Measurements from ENCODE around the gene TSHZ2. TPM values are rescaled to one million over a fixed set of nuclear protein-coding genes. Genes with fewer than 3 reads are reported as not detected.
"Not testable (repeated sequence)": the region's sequence is repeated elsewhere in the genome, so short reads cannot be mapped to it uniquely, and the experiment has no call there.

Gene TSHZ2
- total RNA-seq, 3 donors from 2014 or later: 8.1 to 19.3 (median 8.4) TPM

GRCh38 chr20:52945862-52946522 is 26.2 kb upstream of the TSHZ2 start:
- Mint-ChIP-seq H3K4me3 (no peak overlapping the region), H3K36me3 (ENCODE audit: insufficient read depth) (no peaks in the 10 kb centered on the region), H3K9me3 (no peaks in the 10 kb centered on the region), H3K4me1 (ENCODE audit: low read depth) (no peaks in the 10 kb centered on the region), H3K27me3 (ENCODE audit: low read depth) (no peaks in the 10 kb centered on the region)
- ATAC-seq (no peak), DNase-seq (no peak)

- no peaks in the 10 kb centered on the region for H3K36me3 Mint-ChIP-seq (ENCODE audit: insufficient read depth)
- H3K27me3 Mint-ChIP-seq (ENCODE audit: low read depth): no peaks in the 10 kb centered on the region
- H3K4me1 Mint-ChIP-seq (ENCODE audit: low read depth): no peaks in the 10 kb centered on the region
- ATAC-seq (no peak), DNase-seq (no peak)
- H3K4me3 Mint-ChIP-seq: no peak overlapping the region
- H3K9me3 Mint-ChIP-seq: no peaks in the 10 kb centered on the region
Measured at GRCh38 chr20:52948491-52948890, 23.7 kb upstream of the TSHZ2 start.

GRCh38 chr20:52953020-52953419 is 19.1 kb upstream of the TSHZ2 start:
- no peaks in the 10 kb centered on the region for H3K36me3 Mint-ChIP-seq (ENCODE audit: insufficient read depth)
- no peaks in the 10 kb centered on the region for H3K27me3 Mint-ChIP-seq (ENCODE audit: low read depth)
- ATAC-seq (no peak), DNase-seq (no peak)
- no peak overlapping the region for H3K4me3 Mint-ChIP-seq
- no peaks in the 10 kb centered on the region for H3K9me3 Mint-ChIP-seq
- no peaks in the 10 kb centered on the region for H3K4me1 Mint-ChIP-seq (ENCODE audit: low read depth)

- Mint-ChIP-seq H3K4me1 (ENCODE audit: low read depth) (peaks cover 2% of the 10 kb centered on the region), H3K4me3 (no peak overlapping the region), H3K9me3 (no peaks in the 10 kb centered on the region), H3K36me3 (ENCODE audit: insufficient read depth) (no peaks in the 10 kb centered on the region), H3K27me3 (ENCODE audit: low read depth) (no peaks in the 10 kb centered on the region)
- DNase-seq: no peak
- no peak for ATAC-seq
Measured at GRCh38 chr20:52954849-52955248, 17.3 kb upstream of the TSHZ2 start.

- no peaks in the 10 kb centered on the region for H3K36me3 Mint-ChIP-seq (ENCODE audit: insufficient read depth)
- DNase-seq (no peak), ATAC-seq (no peak)
- peaks cover 2% of the 10 kb centered on the region for H3K4me1 Mint-ChIP-seq (ENCODE audit: low read depth)
- H3K4me3 Mint-ChIP-seq: no peak overlapping the region
- no peaks in the 10 kb centered on the region for H3K27me3 Mint-ChIP-seq (ENCODE audit: low read depth)
- H3K9me3 Mint-ChIP-seq: no peaks in the 10 kb centered on the region
Measured at GRCh38 chr20:52958211-52958610, 13.9 kb upstream of the TSHZ2 start.

- no peaks in the 10 kb centered on the region for H3K36me3 Mint-ChIP-seq (ENCODE audit: insufficient read depth)
- DNase-seq: no peak
- no peaks in the 10 kb centered on the region for H3K9me3 Mint-ChIP-seq
- no peak overlapping the region for H3K4me3 Mint-ChIP-seq
- no peak for ATAC-seq
- H3K27me3 Mint-ChIP-seq (ENCODE audit: low read depth): no peaks in the 10 kb centered on the region
- peaks cover 2% of the 10 kb centered on the region for H3K4me1 Mint-ChIP-seq (ENCODE audit: low read depth)
Measured at GRCh38 chr20:52959125-52959524, 13.0 kb upstream of the TSHZ2 start.

GRCh38 chr20:52962183-52962582 is 10.0 kb upstream of the TSHZ2 start:
- H3K4me3 Mint-ChIP-seq: no peak overlapping the region
- no peaks in the 10 kb centered on the region for H3K36me3 Mint-ChIP-seq (ENCODE audit: insufficient read depth)
- ATAC-seq (no peak), DNase-seq (no peak)
- peaks cover 6% of the 10 kb centered on the region for H3K27me3 Mint-ChIP-seq (ENCODE audit: low read depth)
- peaks cover 2% of the 10 kb centered on the region for H3K4me1 Mint-ChIP-seq (ENCODE audit: low read depth)
- H3K9me3 Mint-ChIP-seq: no peaks in the 10 kb centered on the region

GRCh38 chr20:52963131-52963530 is 9.0 kb upstream of the TSHZ2 start:
- no peak overlapping the region for H3K4me3 Mint-ChIP-seq
- H3K27me3 Mint-ChIP-seq (ENCODE audit: low read depth): peaks cover 8% of the 10 kb centered on the region
- peaks cover 4% of the 10 kb centered on the region for H3K4me1 Mint-ChIP-seq (ENCODE audit: low read depth)
- ATAC-seq: no peak
- no peaks in the 10 kb centered on the region for H3K9me3 Mint-ChIP-seq
- no peaks in the 10 kb centered on the region for H3K36me3 Mint-ChIP-seq (ENCODE audit: insufficient read depth)
- no peak for DNase-seq

- Mint-ChIP-seq H3K4me1 (ENCODE audit: low read depth) (peaks cover 3% of the 10 kb centered on the region), H3K36me3 (ENCODE audit: insufficient read depth) (no peaks in the 10 kb centered on the region), H3K9me3 (no peaks in the 10 kb centered on the region), H3K27me3 (ENCODE audit: low read depth) (peaks cover 9% of the 10 kb centered on the region), H3K4me3 (no peak overlapping the region)
- no peak for DNase-seq
- ATAC-seq: no peak
Measured at GRCh38 chr20:52964131-52964530, 8.0 kb upstream of the TSHZ2 start.

GRCh38 chr20:52965380-52965779 is 6.8 kb upstream of the TSHZ2 start:
- Mint-ChIP-seq H3K27me3 (ENCODE audit: low read depth) (peaks cover 9% of the 10 kb centered on the region), H3K9me3 (no peaks in the 10 kb centered on the region), H3K36me3 (ENCODE audit: insufficient read depth) (no peaks in the 10 kb centered on the region), H3K4me1 (ENCODE audit: low read depth) (peaks cover 8% of the 10 kb centered on the region), H3K4me3 (no peak overlapping the region)
- DNase-seq: no peak
- no peak for ATAC-seq

GRCh38 chr20:52965819-52966218 is 6.3 kb upstream of the TSHZ2 start:
- no peak for ATAC-seq
- Mint-ChIP-seq H3K4me1 (ENCODE audit: low read depth) (peaks cover 8% of the 10 kb centered on the region), H3K27me3 (ENCODE audit: low read depth) (peaks cover 11% of the 10 kb centered on the region)

GRCh38 chr20:52966543-52966942 is 5.6 kb upstream of the TSHZ2 start:
- H3K9me3 Mint-ChIP-seq; H3K36me3 Mint-ChIP-seq (ENCODE audit: insufficient read depth); DNase-seq; H3K4me3 Mint-ChIP-seq; ATAC-seq: not testable (repeated sequence)
- peaks cover 18% of the 10 kb centered on the region for H3K27me3 Mint-ChIP-seq (ENCODE audit: low read depth)
- H3K4me1 Mint-ChIP-seq (ENCODE audit: low read depth): peaks cover 14% of the 10 kb centered on the region

More at GRCh38 chr20:52965819-52966218, 6.3 kb upstream of the TSHZ2 start:
- no peaks in the 10 kb centered on the region for H3K36me3 Mint-ChIP-seq (ENCODE audit: insufficient read depth)
- no peaks in the 10 kb centered on the region for H3K9me3 Mint-ChIP-seq
- DNase-seq: no peak
- no peak overlapping the region for H3K4me3 Mint-ChIP-seq

GRCh38 chr20:52971498-52972189 is 514 bp upstream of the TSHZ2 start:
- Mint-ChIP-seq H3K4me3 (peak overlapping the region; percentile 67), H3K27me3 (ENCODE audit: low read depth) (peaks cover 35% of the 10 kb centered on the region), H3K9me3 (no peaks in the 10 kb centered on the region), H3K36me3 (ENCODE audit: insufficient read depth) (peaks cover 4% of the 10 kb centered on the region), H3K4me1 (ENCODE audit: low read depth) (peaks cover 27% of the 10 kb centered on the region)
- DNase-seq: no peak
- peak; percentile 1 for ATAC-seq

GRCh38 chr20:52972965-52973819 is 1.0 kb downstream of the TSHZ2 start:
- Mint-ChIP-seq H3K4me3 (peak overlapping the region; percentile 90), H3K36me3 (ENCODE audit: insufficient read depth) (peaks cover 4% of the 10 kb centered on the region), H3K27me3 (ENCODE audit: low read depth) (peaks cover 32% of the 10 kb centered on the region), H3K9me3 (no peaks in the 10 kb centered on the region), H3K4me1 (ENCODE audit: low read depth) (peaks cover 40% of the 10 kb centered on the region)
- DNase-seq (peak; percentile 26), ATAC-seq (peak; percentile 41 to 49)
